Measurements from ENCODE around the gene NXPE3.

- TF ChIP-seq CTCF (conservative IDR thresholded peaks at IDR 0.05) (no peak), EZH2 (IDR thresholded peaks at IDR 0.05; ENCODE audit: low read depth) (no peak)
These were observed 12.8 kb downstream of the NXPE3 start for GRCh38 chr3:101791778-101792177.
